OCI-M2 (cell line): ENCODE measurements around the gene FSTL4.

Source experiments
- DNase-seq: peaks from one replicate; lab custom pipeline; 2025; ENCODE audit not compliant: unreplicated experiment; lab: John Stamatoyannopoulos, UW

FSTL4 gene

GRCh38 chr5:133331941-133332340, 280.4 kb downstream of the FSTL4 start:
- no peak for DNase-seq

- DNase-seq, result no peak
Measured at GRCh38 chr5:133330956-133331355, 281.4 kb downstream of the FSTL4 start.

- DNase-seq, result no peak
Measured at GRCh38 chr5:133328800-133329199, 283.5 kb downstream of the FSTL4 start.

- DNase-seq, result no peak
Measured at GRCh38 chr5:133327946-133328401, 284.4 kb downstream of the FSTL4 start.

- DNase-seq, result no peak
Measured at GRCh38 chr5:133326361-133326760, 286.0 kb downstream of the FSTL4 start.

- DNase-seq, result no peak
Measured at GRCh38 chr5:133325864-133326263, 286.5 kb downstream of the FSTL4 start.

- DNase-seq, result no peak
Measured at GRCh38 chr5:133324926-133325325, 287.4 kb downstream of the FSTL4 start.

GRCh38 chr5:133323494-133324457, 288.6 kb downstream of the FSTL4 start:
- no peak for DNase-seq

- no peak for DNase-seq
Measured at GRCh38 chr5:133322743-133323142, 289.6 kb downstream of the FSTL4 start.

- DNase-seq, result no peak
Measured at GRCh38 chr5:133321833-133322420, 290.4 kb downstream of the FSTL4 start.

GRCh38 chr5:133321286-133321832, 291.0 kb downstream of the FSTL4 start:
- DNase-seq, result no peak

GRCh38 chr5:133319905-133320520, 292.3 kb downstream of the FSTL4 start:
- DNase-seq, result no peak

GRCh38 chr5:133319244-133319643, 293.1 kb downstream of the FSTL4 start:
- no peak for DNase-seq

GRCh38 chr5:133317558-133317957, 294.8 kb downstream of the FSTL4 start:
- no peak for DNase-seq

- no peak for DNase-seq
Measured at GRCh38 chr5:133316346-133317343, 295.7 kb downstream of the FSTL4 start.

GRCh38 chr5:133314086-133314485, 298.3 kb downstream of the FSTL4 start:
- no peak for DNase-seq

GRCh38 chr5:133311176-133311575, 301.2 kb downstream of the FSTL4 start:
- DNase-seq, result no peak

GRCh38 chr5:133309984-133310621, 302.2 kb downstream of the FSTL4 start:
- DNase-seq, result no peak

- DNase-seq, result no peak
Measured at GRCh38 chr5:133309166-133309795, 303.1 kb downstream of the FSTL4 start.
